SK-N-SH (cell line): ENCODE results near the gene SEMA3A. TPM values are rescaled to one million over a fixed set of nuclear protein-coding genes. Genes with fewer than 3 reads are reported as not detected.
A peak's percentile ranks its signal among the peaks of the same experiment; 100 is the strongest.

ENCODE experiments used
- CTCF ChIA-PET: fragments of 300-600, 350-600 bp; formaldehyde crosslinking; extraction: SDS; loops from one replicate; lab custom pipeline; 2021; lab: Yijun Ruan, JAX
- POLR2A ChIA-PET: fragments of 350-600 bp; sonication (Branson Sonifier 250); formaldehyde crosslinking; extraction: SDS; loops from one replicate; lab custom pipeline; 2020; ENCODE audit warnings: antibody characterized with exemption, inconsistent platforms; lab: Yijun Ruan, JAX
- DNase-seq: peaks from one replicate; pipeline ENCODE4 v3.0.0; 2012
- H2AFZ ChIP-seq: fragments of 200-600 bp; sonication (generic); 2 replicates; pipeline ENCODE4 v1.8.1; 2016; ENCODE audit warnings: antibody characterized with exemption, mild to moderate bottlenecking, low read depth
- H3F3A ChIP-seq: fragments of 200-600 bp; sonication (generic); replicated peaks from 2 replicates; pipeline ENCODE3; 2016; ENCODE audit warnings: antibody characterized with exemption, mild to moderate bottlenecking; ENCODE audit not compliant: insufficient read depth
- H3K27ac ChIP-seq, 2 experiments: fragments of 200-500 bp in 1 of 2; fragments of 200-600 bp in 1 of 2; sonication (Bioruptor generic) in 1 of 2; sonication (generic), shearing (Covaris generic) in 1 of 2; 2 replicates each; pipeline versions ENCODE4 v1.5.1 to v1.6.1; 2014 to 2016; ENCODE audit warnings: low read depth in 2 of 2, inconsistent platforms in 1 of 2, low read length in 1 of 2, mild to moderate bottlenecking in 1 of 2, mixed read lengths in 1 of 2
- H3K27me3 ChIP-seq: fragments of 200-600 bp; sonication (generic), shearing (Covaris generic); 2 replicates; pipeline ENCODE4 v1.6.1; 2016; ENCODE audit warnings: mixed run types; ENCODE audit not compliant: insufficient read depth
- H3K36me3 ChIP-seq, 2 experiments: fragments of 200-500 bp in 1 of 2; fragments of 200-600 bp in 1 of 2; sonication (Bioruptor generic) in 1 of 2; sonication (generic) in 1 of 2; replicated peaks in 1 of 2; 2 replicates each; pipeline versions ENCODE3 to v1.5.1; 2014 to 2016; ENCODE audit warnings: low read length in 1 of 2, mild to moderate bottlenecking in 1 of 2; ENCODE audit not compliant: insufficient read depth in 2 of 2, control insufficient read depth in 1 of 2
- H3K4me1 ChIP-seq, 2 experiments: fragments of 200-500 bp in 1 of 2; fragments of 200-600 bp in 1 of 2; sonication (Bioruptor generic) in 1 of 2; sonication (generic), shearing (Covaris generic) in 1 of 2; 2 replicates each; pipeline versions ENCODE4 v1.5.1 to v1.6.1; 2014 to 2016; ENCODE audit warnings: low read depth in 1 of 2, low read length in 1 of 2, mixed run types in 1 of 2; ENCODE audit not compliant: insufficient read depth in 2 of 2, control insufficient read depth in 1 of 2
- H3K4me2 ChIP-seq: fragments of 200-600 bp; sonication (generic), shearing (Covaris generic); 2 replicates; pipeline ENCODE4 v1.6.1; 2017; ENCODE audit warnings: mixed run types
- H3K4me3 ChIP-seq, 2 experiments: fragments of 200-500 bp in 1 of 2; fragments of 200-600 bp in 1 of 2; sonication (Bioruptor generic) in 1 of 2; sonication (generic), shearing (Covaris generic) in 1 of 2; 2 replicates each; pipeline versions ENCODE4 v1.5.1 to v1.8.1; 2014 to 2016; ENCODE audit warnings: low read depth in 2 of 2, inconsistent platforms in 1 of 2, low read length in 1 of 2, mild to moderate bottlenecking in 1 of 2, mixed read lengths in 1 of 2, moderate library complexity in 1 of 2
- H3K79me2 ChIP-seq: fragments of 200-600 bp; sonication (generic); 2 replicates; pipeline ENCODE4 v1.8.1; 2017; ENCODE audit warnings: mild to moderate bottlenecking; ENCODE audit not compliant: insufficient read depth
- H3K9ac ChIP-seq: fragments of 200-600 bp; sonication (generic); 2 replicates; pipeline ENCODE4 v1.6.1; 2017; ENCODE audit warnings: mixed run types
- H3K9me2 ChIP-seq: fragments of 200-600 bp; sonication (generic); 2 replicates; pipeline ENCODE4 v1.6.1; 2017; ENCODE audit warnings: mixed run types
- H3K9me3 ChIP-seq: fragments of 200-600 bp; sonication (generic); 2 replicates; pipeline ENCODE4 v1.6.1; 2017; ENCODE audit warnings: mixed run types, mild to moderate bottlenecking, moderate library complexity
- H4K20me1 ChIP-seq: fragments of 200-600 bp; sonication (generic); 2 replicates; pipeline ENCODE4 v1.6.1; 2017; ENCODE audit warnings: mild to moderate bottlenecking, mixed run types; ENCODE audit not compliant: insufficient read depth
- ELF1 ChIP-seq: IDR thresholded peaks from 2 replicates; pipeline ENCODE4 v1.4.0; 2012
- FOSL2 ChIP-seq: IDR thresholded peaks from 2 replicates; pipeline ENCODE4 v1.4.0; 2012; ENCODE audit warnings: low read depth, mild to moderate bottlenecking, moderate library complexity, borderline replicate concordance
- FOXJ3 ChIP-seq: sonication (generic); formaldehyde crosslinking; IDR thresholded peaks from 2 replicates; pipeline ENCODE4 v1.5.1; 2020; ENCODE audit warnings: mild to moderate bottlenecking, missing genetic modification reagents
- FOXM1 ChIP-seq: IDR thresholded peaks from 2 replicates; pipeline ENCODE4 v1.4.0; 2012; ENCODE audit warnings: low read depth, mild to moderate bottlenecking
- GABPA ChIP-seq: IDR thresholded peaks from 2 replicates; pipeline ENCODE4 v1.4.0; 2012; ENCODE audit warnings: low read depth, mild to moderate bottlenecking
- JUND ChIP-seq: IDR thresholded peaks from 2 replicates; pipeline ENCODE4 v1.4.0; 2012
- MEF2A ChIP-seq: IDR thresholded peaks from 2 replicates; pipeline ENCODE4 v1.4.0; 2012; ENCODE audit warnings: low read depth, borderline replicate concordance
- NRF1 ChIP-seq: IDR thresholded peaks from 2 replicates; pipeline ENCODE4 v1.6.1; 2012; ENCODE audit warnings: low read depth, mild to moderate bottlenecking, low read length
- POLR2AphosphoS5 ChIP-seq: IDR thresholded peaks from 2 replicates; pipeline ENCODE4 v1.6.1; 2012; ENCODE audit warnings: low read depth, low read length
- RCOR1 ChIP-seq: fragments of 150-350 bp; IDR thresholded peaks from 2 replicates; pipeline ENCODE4 v1.6.1; 2017; ENCODE audit warnings: antibody characterized with exemption, low read length
- RFX5 ChIP-seq: IDR thresholded peaks from 2 replicates; pipeline ENCODE4 v1.6.1; 2012; ENCODE audit warnings: mild to moderate bottlenecking, improper control_type of control experiment, low read length
- SIN3A ChIP-seq: IDR thresholded peaks from 2 replicates; pipeline ENCODE4 v1.6.1; 2012; ENCODE audit warnings: low read depth, mild to moderate bottlenecking, low read length, moderate library complexity, borderline replicate concordance
- TAF1 ChIP-seq: IDR thresholded peaks from 2 replicates; pipeline ENCODE4 v1.6.1; 2012; ENCODE audit warnings: low read depth, mild to moderate bottlenecking, low read length, moderate library complexity, borderline replicate concordance
- TCF12 ChIP-seq: IDR thresholded peaks from 2 replicates; pipeline ENCODE4 v1.4.0; 2012
- WGBS: methylation state at CpG from one replicate; pipeline ENCODE4 v1.1.6; 2017; ENCODE audit warnings: low lambda C conversion rate; 5-methylcytosine and 5-hydroxymethylcytosine counted together
- polyA plus RNA-seq, 3 experiments: library from polyadenylated mRNA; depleted of rRNA; stranded (reverse); fragments of >200 nt; gene quantifications; 2 replicates each; pipeline ENCODE4 v1.2.3, GENCODE V29; 2012
- TF ChIP-seq, protein P1 (sequence below): IDR thresholded peaks from 2 replicates; pipeline ENCODE4 v1.4.0; 2012; ENCODE audit warnings: low read depth, borderline replicate concordance
- TF ChIP-seq, protein P2 (sequence below): IDR thresholded peaks from 2 replicates; pipeline ENCODE4; 2012
- TF ChIP-seq, protein P3 (sequence below): IDR thresholded peaks from 2 replicates; pipeline ENCODE4 v1.6.1; 2012; ENCODE audit warnings: mild to moderate bottlenecking, low read depth, low read length, moderate library complexity
- TF ChIP-seq, protein P4 (sequence below): IDR thresholded peaks from 2 replicates; pipeline ENCODE4 v1.4.0; 2012; ENCODE audit warnings: low read depth, borderline replicate concordance

SEMA3A gene
- polyA plus RNA-seq, 1 of the 3 experiments (the other 2 are of a cell fraction) = 15.9 TPM

DNA sequence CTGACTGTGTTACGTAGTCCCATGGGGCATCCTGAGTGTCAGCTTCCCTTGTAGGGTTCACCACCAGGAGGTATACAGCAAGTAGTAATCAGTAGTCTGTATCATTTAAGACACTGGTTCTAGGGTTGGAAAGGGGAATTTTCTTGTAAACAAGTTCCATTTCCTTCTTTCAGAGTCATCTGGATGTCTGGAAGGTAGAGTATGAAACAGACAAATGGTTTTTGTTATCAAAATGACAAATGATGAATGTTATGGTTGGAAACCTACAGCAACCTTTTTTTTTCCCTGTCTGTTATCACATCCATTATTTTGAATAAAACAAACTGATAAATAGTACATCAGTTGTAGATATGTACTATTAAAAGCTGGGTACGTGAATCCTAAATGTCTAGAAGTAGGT lies 19.1 kb downstream of the SEMA3A start:
- DNase-seq = no peak
- H3K79me2 ChIP-seq = no peaks in the 10 kb centered on the region
- POLR2A ChIA-PET = no interaction called here

More for the DNA sequence above, 19.1 kb downstream of the SEMA3A start:
- Histone ChIP-seq H3F3A (no peaks in the 10 kb centered on the region), H3K9ac (no peak overlapping the region), H3K4me1 (peaks cover 0 to 2% of the 10 kb centered on the region in 2 experiments; a peak in 2 of 4 replicates), H3K9me3 (peaks cover 4% of the 10 kb centered on the region; the same call in 1 of the 2 replicates), H3K27ac (peak overlapping the region in 1 of 2 experiments; percentile 16; a peak in 1 of 4 replicates), H3K27me3 (no peaks in the 10 kb centered on the region), H3K36me3 (peaks cover 0 to 11% of the 10 kb centered on the region in 2 experiments), H4K20me1 (no peaks in the 10 kb centered on the region), H2AFZ (no peak overlapping the region), H3K4me3 (no peak overlapping the region), H3K9me2 (no peaks in the 10 kb centered on the region), H3K4me2 (no peak overlapping the region)
- 94% methylated on average over 2 of the region's 2 CpGs for WGBS
- TF ChIP-seq POLR2AphosphoS5 (0 out of 2 replicates have a peak, but pooled peaks have one; percentile 23), JUND (no peak), NRF1 (no peak), RFX5 (no peak), ELF1 (no peak), FOSL2 (no peak), FOXJ3 (CRISPR knock-in tag) (no peak), MEF2A (no peak), FOXM1 (no peak), GABPA (no peak), RCOR1 (no peak), SIN3A (no peak), TCF12 (peak; percentile 46; the same call in 1 of the 2 replicates), TAF1 (no peak)
- TF ChIP-seq, protein P1, sequence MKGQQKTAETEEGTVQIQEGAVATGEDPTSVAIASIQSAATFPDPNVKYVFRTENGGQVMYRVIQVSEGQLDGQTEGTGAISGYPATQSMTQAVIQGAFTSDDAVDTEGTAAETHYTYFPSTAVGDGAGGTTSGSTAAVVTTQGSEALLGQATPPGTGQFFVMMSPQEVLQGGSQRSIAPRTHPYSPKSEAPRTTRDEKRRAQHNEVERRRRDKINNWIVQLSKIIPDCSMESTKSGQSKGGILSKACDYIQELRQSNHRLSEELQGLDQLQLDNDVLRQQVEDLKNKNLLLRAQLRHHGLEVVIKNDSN = no peak
- TF ChIP-seq, protein P2, sequence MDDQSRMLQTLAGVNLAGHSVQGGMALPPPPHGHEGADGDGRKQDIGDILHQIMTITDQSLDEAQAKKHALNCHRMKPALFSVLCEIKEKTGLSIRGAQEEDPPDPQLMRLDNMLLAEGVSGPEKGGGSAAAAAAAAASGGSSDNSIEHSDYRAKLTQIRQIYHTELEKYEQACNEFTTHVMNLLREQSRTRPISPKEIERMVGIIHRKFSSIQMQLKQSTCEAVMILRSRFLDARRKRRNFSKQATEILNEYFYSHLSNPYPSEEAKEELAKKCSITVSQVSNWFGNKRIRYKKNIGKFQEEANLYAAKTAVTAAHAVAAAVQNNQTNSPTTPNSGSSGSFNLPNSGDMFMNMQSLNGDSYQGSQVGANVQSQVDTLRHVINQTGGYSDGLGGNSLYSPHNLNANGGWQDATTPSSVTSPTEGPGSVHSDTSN = peak; percentile 70
- TF ChIP-seq, protein P3, sequence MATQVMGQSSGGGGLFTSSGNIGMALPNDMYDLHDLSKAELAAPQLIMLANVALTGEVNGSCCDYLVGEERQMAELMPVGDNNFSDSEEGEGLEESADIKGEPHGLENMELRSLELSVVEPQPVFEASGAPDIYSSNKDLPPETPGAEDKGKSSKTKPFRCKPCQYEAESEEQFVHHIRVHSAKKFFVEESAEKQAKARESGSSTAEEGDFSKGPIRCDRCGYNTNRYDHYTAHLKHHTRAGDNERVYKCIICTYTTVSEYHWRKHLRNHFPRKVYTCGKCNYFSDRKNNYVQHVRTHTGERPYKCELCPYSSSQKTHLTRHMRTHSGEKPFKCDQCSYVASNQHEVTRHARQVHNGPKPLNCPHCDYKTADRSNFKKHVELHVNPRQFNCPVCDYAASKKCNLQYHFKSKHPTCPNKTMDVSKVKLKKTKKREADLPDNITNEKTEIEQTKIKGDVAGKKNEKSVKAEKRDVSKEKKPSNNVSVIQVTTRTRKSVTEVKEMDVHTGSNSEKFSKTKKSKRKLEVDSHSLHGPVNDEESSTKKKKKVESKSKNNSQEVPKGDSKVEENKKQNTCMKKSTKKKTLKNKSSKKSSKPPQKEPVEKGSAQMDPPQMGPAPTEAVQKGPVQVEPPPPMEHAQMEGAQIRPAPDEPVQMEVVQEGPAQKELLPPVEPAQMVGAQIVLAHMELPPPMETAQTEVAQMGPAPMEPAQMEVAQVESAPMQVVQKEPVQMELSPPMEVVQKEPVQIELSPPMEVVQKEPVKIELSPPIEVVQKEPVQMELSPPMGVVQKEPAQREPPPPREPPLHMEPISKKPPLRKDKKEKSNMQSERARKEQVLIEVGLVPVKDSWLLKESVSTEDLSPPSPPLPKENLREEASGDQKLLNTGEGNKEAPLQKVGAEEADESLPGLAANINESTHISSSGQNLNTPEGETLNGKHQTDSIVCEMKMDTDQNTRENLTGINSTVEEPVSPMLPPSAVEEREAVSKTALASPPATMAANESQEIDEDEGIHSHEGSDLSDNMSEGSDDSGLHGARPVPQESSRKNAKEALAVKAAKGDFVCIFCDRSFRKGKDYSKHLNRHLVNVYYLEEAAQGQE = no peak
- TF ChIP-seq, protein P4, sequence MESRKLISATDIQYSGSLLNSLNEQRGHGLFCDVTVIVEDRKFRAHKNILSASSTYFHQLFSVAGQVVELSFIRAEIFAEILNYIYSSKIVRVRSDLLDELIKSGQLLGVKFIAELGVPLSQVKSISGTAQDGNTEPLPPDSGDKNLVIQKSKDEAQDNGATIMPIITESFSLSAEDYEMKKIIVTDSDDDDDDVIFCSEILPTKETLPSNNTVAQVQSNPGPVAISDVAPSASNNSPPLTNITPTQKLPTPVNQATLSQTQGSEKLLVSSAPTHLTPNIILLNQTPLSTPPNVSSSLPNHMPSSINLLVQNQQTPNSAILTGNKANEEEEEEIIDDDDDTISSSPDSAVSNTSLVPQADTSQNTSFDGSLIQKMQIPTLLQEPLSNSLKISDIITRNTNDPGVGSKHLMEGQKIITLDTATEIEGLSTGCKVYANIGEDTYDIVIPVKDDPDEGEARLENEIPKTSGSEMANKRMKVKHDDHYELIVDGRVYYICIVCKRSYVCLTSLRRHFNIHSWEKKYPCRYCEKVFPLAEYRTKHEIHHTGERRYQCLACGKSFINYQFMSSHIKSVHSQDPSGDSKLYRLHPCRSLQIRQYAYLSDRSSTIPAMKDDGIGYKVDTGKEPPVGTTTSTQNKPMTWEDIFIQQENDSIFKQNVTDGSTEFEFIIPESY = no peak
- CTCF ChIA-PET = interaction anchor here (1.0 kb wide), 1 partner anchor 8 kb away, joined by 3 read pairs; no protein-coding TSS in a partner anchor
